Measurements from ENCODE around the gene PAX2.

- TF ChIP-seq CTCF (IDR thresholded peaks at IDR 0.05) (no peak), POLR2A (IDR thresholded peaks at IDR 0.05) (no peak)
Measured at GRCh38 chr10:100714566-100714950, 30.8 kb upstream of the PAX2 start.

Measured in testis (tissue), 2 donors.